DND-41 (cell line): Measurements from ENCODE around the gene ZCCHC14.

Experiments
- EZH2 ChIP-seq: IDR thresholded peaks from 3 replicates; pipeline ENCODE4 v1.6.1; 2012; ENCODE audit warnings: borderline replicate concordance, low read depth, mild to moderate bottlenecking, moderate library complexity, low read length, inconsistent platforms; ENCODE audit not compliant: severe bottlenecking
- TF ChIP-seq, protein P1 (sequence below): IDR thresholded peaks from 2 replicates; pipeline ENCODE4 v1.5.1; 2012; ENCODE audit warnings: borderline replicate concordance, low read length, moderate library complexity, mild to moderate bottlenecking; ENCODE audit not compliant: poor library complexity, severe bottlenecking; ENCODE audit errors: extremely low read depth

GRCh38 chr16:87439926-87440325 lies 52.9 kb downstream of the ZCCHC14 start:
- TF ChIP-seq, protein P1, sequence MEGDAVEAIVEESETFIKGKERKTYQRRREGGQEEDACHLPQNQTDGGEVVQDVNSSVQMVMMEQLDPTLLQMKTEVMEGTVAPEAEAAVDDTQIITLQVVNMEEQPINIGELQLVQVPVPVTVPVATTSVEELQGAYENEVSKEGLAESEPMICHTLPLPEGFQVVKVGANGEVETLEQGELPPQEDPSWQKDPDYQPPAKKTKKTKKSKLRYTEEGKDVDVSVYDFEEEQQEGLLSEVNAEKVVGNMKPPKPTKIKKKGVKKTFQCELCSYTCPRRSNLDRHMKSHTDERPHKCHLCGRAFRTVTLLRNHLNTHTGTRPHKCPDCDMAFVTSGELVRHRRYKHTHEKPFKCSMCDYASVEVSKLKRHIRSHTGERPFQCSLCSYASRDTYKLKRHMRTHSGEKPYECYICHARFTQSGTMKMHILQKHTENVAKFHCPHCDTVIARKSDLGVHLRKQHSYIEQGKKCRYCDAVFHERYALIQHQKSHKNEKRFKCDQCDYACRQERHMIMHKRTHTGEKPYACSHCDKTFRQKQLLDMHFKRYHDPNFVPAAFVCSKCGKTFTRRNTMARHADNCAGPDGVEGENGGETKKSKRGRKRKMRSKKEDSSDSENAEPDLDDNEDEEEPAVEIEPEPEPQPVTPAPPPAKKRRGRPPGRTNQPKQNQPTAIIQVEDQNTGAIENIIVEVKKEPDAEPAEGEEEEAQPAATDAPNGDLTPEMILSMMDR = no peak
- no peak for TF ChIP-seq EZH2
